TTC549 (cell line): ENCODE data around the gene TMEM156.
"Not testable (repeated sequence)": the region's sequence is repeated elsewhere in the genome, so short reads cannot be mapped to it uniquely, and the experiment has no call there.

Source experiments
- FAIRE-seq: peaks from 2 replicates; lab custom pipeline; 2012; peaks lifted over from hg19 to GRCh38; lab: Jason Lieb, UNC

The TMEM156 gene

GRCh38 chr4:38955957-38956356 is 76.3 kb downstream of the TMEM156 start:
- FAIRE-seq: no peak

DNA sequence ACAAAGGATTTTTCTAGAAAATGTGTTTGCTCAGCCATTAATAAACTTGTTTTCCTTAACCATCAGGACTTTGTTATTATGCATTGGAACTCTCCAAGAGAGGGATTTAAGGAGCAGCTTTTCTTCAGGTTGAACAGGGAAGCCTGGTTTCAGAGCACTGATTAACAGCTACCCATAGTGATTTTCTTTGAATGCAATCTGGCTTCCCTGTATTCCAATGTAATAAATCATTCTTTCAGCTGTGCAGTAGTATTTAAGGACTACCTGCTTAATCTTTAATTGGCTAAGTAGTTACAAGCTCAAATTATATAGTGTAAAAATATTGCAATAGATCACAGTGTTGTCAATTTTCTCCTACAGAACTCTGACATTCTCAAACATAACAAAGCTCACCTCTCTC is 77.5 kb downstream of the TMEM156 start:
- no peak for FAIRE-seq

DNA sequence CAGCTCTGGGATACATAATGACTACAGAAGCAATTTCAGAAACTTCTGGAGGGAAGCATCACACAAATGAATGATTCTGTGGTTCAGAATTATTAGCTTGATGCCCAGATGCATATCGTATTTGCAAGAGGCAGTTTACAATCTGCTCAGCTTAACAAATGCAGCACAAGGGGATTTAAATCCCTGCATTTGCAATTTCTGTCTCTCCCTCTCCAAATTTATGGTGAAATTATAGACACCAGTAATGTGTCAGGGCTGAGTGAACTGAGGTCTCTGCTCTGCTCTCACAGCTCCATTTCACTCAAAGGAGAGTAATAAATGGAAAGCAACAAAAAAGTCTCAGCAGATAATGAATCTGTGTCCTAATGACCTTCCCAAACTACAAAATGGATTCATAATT is 80.2 kb downstream of the TMEM156 start:
- no peak for FAIRE-seq

- FAIRE-seq: no peak
Observed at GRCh38 chr4:38951598-38951997, 80.6 kb downstream of the TMEM156 start.

DNA sequence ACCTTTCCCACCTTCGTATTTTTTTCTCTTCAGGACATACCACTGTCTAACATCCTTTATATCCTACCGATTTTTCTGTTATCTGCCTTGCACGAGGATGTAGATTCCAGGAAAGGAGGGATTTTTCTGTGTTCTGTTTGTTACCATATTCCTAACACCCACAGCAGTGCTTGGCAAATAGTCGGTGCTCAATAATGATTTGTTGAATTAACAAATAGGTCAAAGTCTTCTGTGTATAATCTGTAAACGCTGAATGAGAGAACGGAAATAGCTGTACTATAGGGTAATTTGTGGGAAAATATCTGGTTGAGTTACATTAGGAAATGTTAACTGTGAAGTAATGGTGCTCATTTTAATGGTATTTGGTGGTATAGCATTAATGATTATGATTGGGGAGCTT is 81.5 kb downstream of the TMEM156 start:
- no peak for FAIRE-seq

DNA sequence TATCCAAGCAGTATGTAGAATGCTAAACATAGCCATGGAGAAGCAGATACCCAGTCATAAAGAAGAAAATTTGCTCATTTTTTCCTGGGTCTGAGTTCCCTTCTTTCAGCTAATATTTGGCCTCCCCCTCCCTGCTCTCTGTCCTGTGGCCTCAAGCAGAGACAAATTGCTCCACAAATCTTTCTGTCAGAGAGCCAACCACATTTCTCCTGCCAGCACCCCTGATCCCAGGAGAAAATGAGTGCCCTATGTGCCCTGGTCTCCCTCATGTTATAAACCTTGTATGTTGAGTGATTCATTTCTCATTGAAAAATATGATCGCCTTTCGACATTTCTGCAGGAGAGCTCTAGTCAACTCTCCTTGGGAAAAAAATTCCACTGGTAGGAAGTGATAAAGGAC is 82.0 kb downstream of the TMEM156 start:
- no peak for FAIRE-seq

DNA sequence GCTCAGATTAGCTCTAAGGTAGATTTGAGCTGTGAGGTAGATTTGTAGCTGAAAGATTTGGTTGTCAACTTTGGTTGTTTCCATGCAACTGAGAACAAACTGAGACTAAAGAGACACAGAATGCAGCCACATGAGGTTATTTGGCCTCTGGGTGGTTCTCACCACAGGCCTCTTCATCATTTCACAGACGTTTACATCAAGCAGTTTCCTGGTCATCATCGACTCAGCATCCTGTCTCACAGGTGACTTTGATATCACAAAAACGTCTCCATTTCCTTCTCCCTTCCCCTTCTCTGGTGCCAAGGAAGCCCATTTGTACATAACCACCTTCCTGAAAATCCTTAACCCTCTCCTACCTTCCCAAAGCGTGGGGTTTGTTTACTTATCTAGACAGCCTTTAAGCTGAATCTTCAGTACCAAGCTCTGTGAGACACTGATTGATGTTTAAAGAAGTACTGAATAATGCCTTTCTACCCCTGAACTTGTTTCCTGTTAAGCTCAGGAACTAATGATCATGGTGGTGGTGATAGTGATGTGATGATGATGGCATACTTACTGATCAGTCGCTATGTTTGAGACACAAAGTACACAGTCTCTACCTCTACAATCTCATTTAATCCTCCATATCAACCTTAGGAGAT is 82.7 kb downstream of the TMEM156 start:
- FAIRE-seq: no peak

DNA sequence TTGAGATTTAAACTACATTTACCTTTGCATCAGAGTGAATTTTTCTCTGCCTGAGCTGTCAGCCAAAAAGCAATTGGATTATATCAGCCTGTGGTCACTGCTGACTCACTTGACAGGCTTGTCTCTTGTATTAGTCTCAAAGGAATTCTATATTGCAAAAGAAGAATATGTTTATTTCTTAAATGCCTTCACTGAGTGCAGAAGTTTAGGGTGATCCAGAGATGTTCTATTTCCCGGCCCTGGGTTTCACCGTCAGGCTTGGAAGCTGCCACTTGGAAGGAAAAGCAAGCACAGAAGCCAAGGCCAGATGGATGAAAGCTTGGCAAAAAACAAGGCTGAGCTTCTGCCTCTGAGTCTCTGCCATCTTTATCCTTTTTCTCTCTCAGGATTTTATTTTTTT is 83.7 kb downstream of the TMEM156 start:
- FAIRE-seq: no peak

- FAIRE-seq: no peak
Observed at GRCh38 chr4:38946919-38947318, 85.3 kb downstream of the TMEM156 start.

- no peak for FAIRE-seq
Observed at GRCh38 chr4:38944440-38944839, 87.8 kb downstream of the TMEM156 start.

- FAIRE-seq: no peak
Observed at GRCh38 chr4:38943343-38943742, 88.9 kb downstream of the TMEM156 start.

DNA sequence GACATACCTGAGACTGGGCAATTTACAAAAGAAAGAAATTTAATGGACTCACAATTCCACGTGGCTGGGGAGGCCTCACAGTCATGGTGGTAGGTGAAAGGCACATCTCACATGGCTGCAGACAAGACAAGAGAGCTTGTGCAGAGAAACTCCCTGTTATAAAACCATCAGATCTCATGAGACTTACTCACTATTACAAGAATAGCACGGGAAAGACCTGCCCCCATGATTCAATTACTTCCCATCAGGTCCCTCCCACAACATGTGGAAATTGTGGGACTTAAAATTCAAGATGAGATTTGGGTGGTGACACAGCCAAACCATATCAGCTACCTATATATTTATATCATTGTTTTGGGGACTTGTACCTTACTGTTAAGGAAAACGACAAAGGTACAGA is 90.3 kb downstream of the TMEM156 start:
- FAIRE-seq: not testable (repeated sequence)

DNA sequence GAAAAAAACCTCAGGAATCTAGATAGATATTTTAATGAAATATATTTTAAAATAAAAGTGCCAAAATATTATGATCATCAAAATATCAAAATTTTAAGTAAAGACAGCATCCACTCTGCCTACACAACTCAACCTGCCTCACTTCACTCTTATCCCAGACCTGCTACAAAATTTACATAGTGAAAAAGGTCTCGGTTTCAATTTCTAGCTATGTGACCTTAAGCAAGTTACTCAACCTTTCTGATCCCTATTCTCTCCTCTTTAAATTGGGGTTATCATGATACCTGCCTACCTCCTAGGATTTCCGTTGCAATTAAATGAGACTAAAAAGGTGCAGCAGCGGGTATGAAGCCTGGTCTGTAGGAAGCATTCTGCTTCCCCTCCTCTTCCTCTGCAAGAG is 91.7 kb downstream of the TMEM156 start:
- FAIRE-seq: no peak

- FAIRE-seq: no peak
Observed at GRCh38 chr4:38939165-38939564, 93.0 kb downstream of the TMEM156 start.

DNA sequence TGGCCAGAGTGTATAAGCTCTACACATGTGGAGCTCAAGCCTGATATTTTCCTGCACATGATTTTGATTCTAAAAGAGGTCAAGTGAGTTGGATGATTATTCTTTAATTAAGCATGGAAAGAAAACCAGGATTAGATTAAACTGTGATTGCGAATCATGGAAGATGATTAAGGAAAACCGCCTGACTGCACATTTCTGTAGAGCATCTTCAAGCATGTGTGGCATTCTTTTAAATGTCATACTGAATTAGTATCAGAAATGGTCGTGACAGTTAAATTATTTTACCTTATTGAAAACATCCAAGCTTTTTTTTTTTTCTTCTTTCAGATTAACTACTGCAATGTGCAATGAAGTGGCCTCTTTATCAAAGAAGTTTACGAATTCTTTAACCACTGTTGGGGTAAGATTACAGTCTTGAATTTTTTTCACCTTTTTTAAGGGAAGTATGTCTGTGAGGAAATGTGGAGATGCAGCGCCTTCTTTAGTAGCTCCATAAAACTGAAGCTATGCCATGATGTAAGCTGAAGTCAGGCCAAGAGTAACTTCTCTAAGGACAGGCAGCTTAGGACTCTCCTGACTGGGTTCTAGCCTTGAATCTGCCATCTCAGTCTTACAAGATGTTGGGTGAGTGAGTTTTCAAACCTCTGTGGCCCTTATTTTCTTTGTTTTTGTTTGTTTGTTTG is 96.7 kb downstream of the TMEM156 start:
- FAIRE-seq: no peak

GRCh38 chr4:38931125-38931524 is 101.1 kb downstream of the TMEM156 start:
- no peak for FAIRE-seq

DNA sequence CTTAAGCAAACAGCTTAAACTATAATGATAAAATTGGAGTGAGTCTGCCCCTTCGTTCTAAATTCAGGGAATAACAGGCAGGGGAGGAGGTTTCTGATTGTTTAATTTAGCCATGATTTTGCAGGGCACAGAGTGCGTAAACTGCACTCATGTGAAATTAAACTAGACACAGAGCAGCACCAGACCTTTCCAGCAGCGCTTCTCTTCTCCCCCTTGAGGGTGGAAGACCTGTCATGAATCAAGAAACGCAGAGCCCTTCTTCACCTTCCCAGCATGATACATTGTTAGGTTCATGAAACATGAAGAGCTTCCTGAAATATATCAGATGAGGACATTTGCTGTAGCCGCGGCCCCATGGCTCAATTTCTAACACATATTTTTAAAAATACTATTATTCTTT is 101.5 kb downstream of the TMEM156 start:
- no peak for FAIRE-seq

GRCh38 chr4:38930204-38930603 is 102.0 kb downstream of the TMEM156 start:
- no peak for FAIRE-seq

GRCh38 chr4:38928974-38929373 is 103.2 kb downstream of the TMEM156 start:
- FAIRE-seq: no peak

- FAIRE-seq: no peak
Observed at GRCh38 chr4:38928568-38928967, 103.6 kb downstream of the TMEM156 start.

DNA sequence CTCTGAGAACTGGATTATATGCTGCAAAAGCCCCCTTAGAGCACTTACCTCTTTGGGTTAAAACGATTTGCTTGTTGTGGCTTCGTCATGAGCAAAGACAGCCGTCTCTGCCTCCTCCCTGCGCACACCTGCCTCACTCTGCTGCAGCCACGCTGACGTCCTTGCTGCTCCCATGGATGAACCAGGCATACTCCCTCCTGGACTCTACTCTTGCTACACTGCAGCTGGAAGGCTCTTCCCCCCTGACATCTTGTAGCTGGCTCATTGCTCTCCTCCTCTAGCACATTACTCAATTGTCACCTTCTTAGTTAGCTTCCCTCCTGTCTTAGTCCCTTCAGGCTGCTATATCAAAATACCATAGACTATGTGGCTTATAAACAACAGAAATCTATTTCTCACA is 105.3 kb downstream of the TMEM156 start:
- FAIRE-seq: no peak

DNA sequence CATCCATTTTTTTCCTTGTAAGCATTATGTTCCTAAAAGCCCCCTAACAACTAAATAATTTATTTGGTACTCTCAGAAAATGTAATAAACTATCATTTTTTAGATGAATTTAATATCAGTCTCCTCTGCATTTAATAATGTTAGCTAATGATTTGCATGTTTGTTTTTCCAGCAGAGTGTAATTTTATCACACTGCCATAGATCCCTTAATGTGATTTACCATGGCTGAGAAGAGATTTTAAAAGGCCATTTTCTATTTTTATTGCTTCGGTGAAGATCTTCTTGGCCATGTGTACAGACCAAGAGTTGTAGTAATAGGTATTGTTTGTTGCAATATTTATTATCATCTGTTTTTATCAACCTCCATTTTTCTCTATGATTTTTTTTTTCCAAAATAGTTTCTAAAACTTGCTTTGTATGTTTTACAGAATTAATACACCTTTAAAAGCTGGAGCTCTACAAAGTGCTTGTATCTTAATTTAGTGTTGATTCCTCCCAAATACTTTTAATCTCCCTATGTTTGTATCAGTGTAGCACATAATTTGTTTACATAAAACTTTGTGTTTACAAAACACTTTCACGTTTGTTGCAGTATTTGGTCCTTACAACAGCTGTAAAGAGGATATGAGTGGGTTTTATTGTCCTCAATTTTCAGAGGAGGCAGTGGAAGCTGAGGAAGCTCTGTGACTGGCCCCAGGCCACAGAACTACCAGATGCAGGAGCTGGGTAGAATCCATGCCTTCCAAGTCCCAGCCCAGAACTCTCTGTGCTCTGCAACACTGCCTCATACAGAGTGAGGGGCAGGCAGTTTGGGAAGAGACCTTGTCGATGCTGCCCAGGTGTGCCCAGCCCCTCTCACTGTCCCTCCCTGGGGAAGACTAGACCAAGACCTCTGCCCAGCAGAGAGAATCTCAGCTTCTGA is 106.5 kb downstream of the TMEM156 start:
- FAIRE-seq: no peak

- no peak for FAIRE-seq
Observed at GRCh38 chr4:38924353-38924752, 107.9 kb downstream of the TMEM156 start.
